NCI-H2107 treated with DMSO at 0.1 percent for 48 hours (cell line): ENCODE results near the gene NKAIN2.
"Not testable (repeated sequence)": the region's sequence is repeated elsewhere in the genome, so short reads cannot be mapped to it uniquely, and the experiment has no call there.

Source experiments
- DNase-seq: peaks from one replicate; lab custom pipeline; 2025; ENCODE audit not compliant: unreplicated experiment; lab: John Stamatoyannopoulos, UW

NKAIN2 gene

GRCh38 chr6:124410425-124410824 lies 606.8 kb downstream of the NKAIN2 start:
- not testable (repeated sequence) for DNase-seq

DNA sequence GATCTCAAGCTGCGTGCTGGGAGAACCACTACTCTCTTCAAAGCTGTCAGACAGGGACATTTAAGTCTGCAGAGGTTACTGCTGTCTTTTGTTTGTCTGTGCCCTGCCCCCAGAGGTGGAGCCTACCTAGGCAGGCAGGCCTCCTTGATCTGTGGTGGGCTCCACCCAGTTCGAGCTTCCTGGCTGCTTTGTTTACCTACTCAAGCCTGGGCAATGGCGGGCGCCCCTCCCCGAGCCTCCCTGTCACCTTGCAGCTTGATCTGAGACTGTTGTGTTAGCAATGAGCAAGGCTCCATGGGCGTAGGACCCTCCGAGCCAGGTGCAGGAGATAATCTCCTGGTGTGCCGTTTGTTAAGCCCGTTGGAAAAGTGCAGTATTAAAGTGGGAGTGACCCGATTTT lies 609.0 kb downstream of the NKAIN2 start:
- DNase-seq: not testable (repeated sequence)

- DNase-seq: no peak
These were observed 616.6 kb downstream of the NKAIN2 start for GRCh38 chr6:124420116-124420840.

GRCh38 chr6:124423621-124424020 lies 620.0 kb downstream of the NKAIN2 start:
- no peak for DNase-seq

GRCh38 chr6:124430740-124431318 lies 627.2 kb downstream of the NKAIN2 start:
- DNase-seq: no peak

- DNase-seq: no peak
These were observed 629.0 kb downstream of the NKAIN2 start for GRCh38 chr6:124432620-124433019.

- peak; percentile 94 for DNase-seq
These were observed 629.9 kb downstream of the NKAIN2 start for GRCh38 chr6:124433387-124434160.

DNA sequence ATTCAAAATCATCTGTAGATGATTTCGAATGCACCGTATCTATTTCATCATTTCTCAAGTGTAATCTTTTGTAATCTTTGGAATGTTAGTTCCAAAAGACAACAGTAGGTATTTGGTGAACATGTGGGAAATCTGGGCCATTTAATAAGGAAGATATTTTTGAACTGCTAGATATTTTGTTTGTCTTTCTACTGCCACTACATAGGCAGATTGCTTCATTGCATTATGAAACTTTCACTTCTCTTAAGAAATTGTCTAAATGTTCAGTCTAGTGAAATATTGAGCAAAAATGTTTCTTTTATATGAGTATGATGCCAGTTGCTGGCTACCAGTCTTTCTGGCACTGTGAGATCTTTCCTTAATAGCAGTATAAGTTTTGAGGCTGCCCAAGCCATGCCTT lies 630.8 kb downstream of the NKAIN2 start:
- DNase-seq: no peak

DNA sequence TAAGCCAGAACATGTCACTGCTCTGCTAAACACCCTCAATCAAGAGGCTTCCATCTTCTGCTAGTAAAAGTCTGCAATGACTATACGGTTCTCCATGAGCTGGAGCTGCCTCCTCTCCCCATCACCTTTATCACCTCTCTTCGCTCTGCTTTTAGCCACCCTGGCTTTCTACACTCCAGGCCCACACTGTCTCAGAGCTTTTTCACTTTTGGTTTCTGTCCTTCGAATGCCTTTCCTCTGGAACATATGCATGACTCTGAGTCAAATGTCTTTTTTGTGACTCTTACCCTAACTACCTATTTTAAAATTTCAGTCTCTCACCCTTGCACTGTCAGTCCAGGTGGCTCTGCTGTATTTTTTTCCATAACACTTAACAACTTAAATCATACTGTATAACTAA lies 633.1 kb downstream of the NKAIN2 start:
- no peak for DNase-seq

GRCh38 chr6:124438546-124439065 lies 634.9 kb downstream of the NKAIN2 start:
- DNase-seq: no peak

DNA sequence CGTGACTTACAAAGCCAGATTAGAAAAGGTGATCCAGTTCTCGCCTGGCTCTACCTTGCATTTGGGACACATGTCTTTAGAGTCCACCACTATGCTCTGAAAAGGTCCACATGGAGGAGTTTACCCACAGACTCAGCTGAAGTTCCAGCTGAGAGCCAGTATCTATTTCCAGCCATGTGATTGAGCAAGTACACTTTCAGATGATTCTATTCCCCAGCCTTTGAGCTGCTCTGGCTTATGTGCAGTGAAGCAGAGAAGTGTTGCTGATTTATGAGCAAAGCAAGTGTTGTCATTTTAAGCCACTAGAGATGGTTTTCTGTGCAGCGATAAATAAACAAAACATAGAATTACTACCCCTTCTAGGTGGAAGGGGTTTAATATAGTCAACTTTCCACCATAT lies 637.8 kb downstream of the NKAIN2 start:
- peak; percentile 74 for DNase-seq

DNA sequence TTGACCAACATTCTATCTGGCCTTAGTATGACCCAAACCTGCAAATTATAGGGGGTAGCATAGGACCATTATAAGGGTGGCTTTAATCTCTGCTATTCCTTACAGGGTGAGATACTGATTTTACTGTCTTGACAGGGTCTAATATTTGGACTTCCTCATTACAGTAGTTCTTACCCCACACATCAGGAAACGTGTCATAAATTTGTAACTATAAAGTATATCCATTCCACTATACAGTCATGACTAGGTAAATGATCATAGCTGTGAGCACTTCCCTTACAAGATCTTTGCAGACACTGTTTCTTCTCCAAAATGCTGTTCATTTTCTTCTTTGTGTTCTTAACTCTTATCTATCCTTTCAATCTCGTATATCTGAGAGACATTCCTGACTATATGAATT lies 639.9 kb downstream of the NKAIN2 start:
- DNase-seq: no peak

DNA sequence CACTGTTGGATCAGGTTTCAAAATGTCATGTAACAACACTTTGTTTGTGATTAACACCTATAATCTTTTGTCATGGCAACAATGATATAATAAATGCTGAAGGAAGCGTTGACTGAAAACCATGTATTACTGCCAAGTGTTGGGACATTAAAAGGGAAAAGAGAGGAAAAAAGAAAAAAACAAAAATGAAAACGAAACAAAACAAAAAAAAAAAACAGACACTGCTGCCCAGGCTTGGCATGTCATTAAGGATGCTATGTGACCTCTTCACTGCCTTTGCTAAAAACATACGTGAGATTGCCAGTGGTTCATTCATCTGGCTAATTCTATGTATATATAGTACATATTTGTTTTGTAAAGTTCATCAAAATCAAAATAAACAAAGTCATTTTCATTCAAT lies 641.9 kb downstream of the NKAIN2 start:
- no peak for DNase-seq

- DNase-seq: no peak
These were observed 643.3 kb downstream of the NKAIN2 start for GRCh38 chr6:124446961-124447360.

GRCh38 chr6:124459268-124459667 lies 655.6 kb downstream of the NKAIN2 start:
- DNase-seq: no peak

DNA sequence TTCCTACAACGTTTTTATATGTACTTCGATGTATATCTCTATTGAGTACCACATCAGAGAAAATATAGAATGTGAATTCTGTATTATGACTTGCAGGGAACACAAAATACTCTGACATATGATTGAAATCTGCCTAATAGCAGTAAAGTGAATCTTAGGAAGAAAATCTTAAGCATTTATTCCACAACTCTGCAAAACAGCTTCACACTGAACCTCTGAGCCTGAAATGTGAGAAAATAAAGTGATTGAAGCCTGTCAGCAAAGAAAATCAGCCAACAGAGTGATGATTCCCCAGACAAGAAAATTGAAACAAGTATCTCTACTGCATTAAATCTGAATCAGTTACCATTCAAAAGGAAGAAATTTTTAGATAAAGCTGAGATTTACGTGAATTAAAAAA lies 659.1 kb downstream of the NKAIN2 start:
- DNase-seq: no peak

- DNase-seq: no peak
These were observed 659.6 kb downstream of the NKAIN2 start for GRCh38 chr6:124463271-124463670.

- not testable (repeated sequence) for DNase-seq
These were observed 660.9 kb downstream of the NKAIN2 start for GRCh38 chr6:124464600-124464999.

- no peak for DNase-seq
These were observed 663.3 kb downstream of the NKAIN2 start for GRCh38 chr6:124466949-124467348.

DNA sequence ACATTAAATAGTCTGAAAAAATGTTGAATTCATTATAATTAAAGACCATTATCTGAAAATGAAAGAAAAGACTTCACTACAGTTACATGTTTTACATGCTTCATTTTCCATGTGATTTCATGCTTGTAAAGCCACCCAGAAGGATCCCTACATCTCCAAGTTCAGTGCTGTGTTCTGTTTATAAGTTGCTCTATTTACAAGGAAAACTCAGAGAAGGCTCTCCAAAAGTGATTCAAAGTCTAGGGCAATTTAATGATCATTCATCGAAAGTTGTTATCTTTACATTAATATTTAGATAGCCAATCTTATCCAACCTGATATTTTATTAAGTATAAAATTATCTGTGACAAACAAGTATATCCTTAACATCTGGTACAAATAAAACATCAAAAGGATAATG lies 663.7 kb downstream of the NKAIN2 start:
- no peak for DNase-seq

DNA sequence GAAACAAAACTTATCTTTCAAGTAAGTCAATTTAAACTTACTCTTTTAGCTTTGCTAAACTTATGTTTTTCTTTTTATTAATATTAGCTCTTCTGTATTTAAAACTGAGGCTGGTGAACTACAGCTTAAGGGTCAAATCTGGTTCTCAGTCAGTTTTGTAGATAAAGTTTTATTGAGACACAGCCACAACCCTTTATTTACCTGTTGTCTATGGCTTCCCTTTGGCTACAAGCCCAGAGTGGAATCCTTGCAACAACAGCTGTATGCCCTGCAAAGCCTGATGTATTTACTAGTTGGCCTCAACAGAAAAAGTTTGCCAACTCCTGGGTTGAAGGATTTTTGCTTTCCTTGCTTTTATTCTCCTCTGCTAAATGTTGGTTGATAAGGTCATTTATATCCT lies 667.1 kb downstream of the NKAIN2 start:
- DNase-seq: no peak

GRCh38 chr6:124475176-124475575 lies 671.5 kb downstream of the NKAIN2 start:
- DNase-seq: no peak
